ENCODE data around the gene ARHGAP26.

The ARHGAP26 gene

GRCh38 chr5:142852416-142853198 is 82.4 kb downstream of the ARHGAP26 start:
- no peak for DNase-seq

- DNase-seq = no peak
These were observed 83.5 kb downstream of the ARHGAP26 start for GRCh38 chr5:142853682-142854081.

- no peak for DNase-seq
These were observed 86.1 kb downstream of the ARHGAP26 start for GRCh38 chr5:142856269-142856782.

GRCh38 chr5:142857405-142857804 is 87.2 kb downstream of the ARHGAP26 start:
- DNase-seq = no peak

GRCh38 chr5:142859037-142859436 is 88.9 kb downstream of the ARHGAP26 start:
- no peak for DNase-seq

- no peak for DNase-seq
These were observed 90.1 kb downstream of the ARHGAP26 start for GRCh38 chr5:142860270-142860669.

- no peak for DNase-seq
These were observed 90.8 kb downstream of the ARHGAP26 start for GRCh38 chr5:142861011-142861410.

GRCh38 chr5:142862594-142862993 is 92.4 kb downstream of the ARHGAP26 start:
- no peak for DNase-seq

GRCh38 chr5:142863856-142864255 is 93.7 kb downstream of the ARHGAP26 start:
- no peak for DNase-seq

GRCh38 chr5:142864290-142865260 is 94.4 kb downstream of the ARHGAP26 start:
- DNase-seq = no peak

- no peak for DNase-seq
These were observed 95.5 kb downstream of the ARHGAP26 start for GRCh38 chr5:142865631-142866030.

- peak; percentile 49 for DNase-seq
These were observed 96.5 kb downstream of the ARHGAP26 start for GRCh38 chr5:142866563-142867275.

- no peak for DNase-seq
These were observed 99.7 kb downstream of the ARHGAP26 start for GRCh38 chr5:142869886-142870285.

- no peak for DNase-seq
These were observed 100.6 kb downstream of the ARHGAP26 start for GRCh38 chr5:142870532-142871362.

- DNase-seq = no peak
These were observed 101.4 kb downstream of the ARHGAP26 start for GRCh38 chr5:142871363-142872193.

GRCh38 chr5:142872217-142872616 is 102.0 kb downstream of the ARHGAP26 start:
- DNase-seq = no peak

- DNase-seq = no peak
These were observed 102.6 kb downstream of the ARHGAP26 start for GRCh38 chr5:142872795-142873194.

- no peak for DNase-seq
These were observed 103.7 kb downstream of the ARHGAP26 start for GRCh38 chr5:142873831-142874230.

- DNase-seq = no peak
These were observed 104.4 kb downstream of the ARHGAP26 start for GRCh38 chr5:142874540-142874939.

GRCh38 chr5:142875936-142876335 is 105.8 kb downstream of the ARHGAP26 start:
- no peak for DNase-seq

GRCh38 chr5:142876817-142877216 is 106.6 kb downstream of the ARHGAP26 start:
- DNase-seq = no peak
